Tibial nerve (tissue), 3 donors: ENCODE results near the gene TSPAN5.

Source experiments
- POLR2A ChIP-seq, 2 donors: fragments of 450-650 bp; IDR thresholded peaks; one replicate each; pipeline ENCODE4 v1.6.1; 2017; ENCODE audit warnings: antibody characterized with exemption in 2 of 2, mild to moderate bottlenecking in 2 of 2, moderate library complexity in 2 of 2
- TF ChIP-seq, protein P1 (sequence below), 5 experiments: fragments of 200-600 bp in 3 of 5; fragments of 450-650 bp in 2 of 5; sonication (generic) in 3 of 5; IDR thresholded peaks; one replicate each; pipeline ENCODE4 v1.5.1; 2016 to 2019; ENCODE audit warnings: antibody characterized with exemption in 5 of 5, mild to moderate bottlenecking in 3 of 5, moderate library complexity in 2 of 5

DNA sequence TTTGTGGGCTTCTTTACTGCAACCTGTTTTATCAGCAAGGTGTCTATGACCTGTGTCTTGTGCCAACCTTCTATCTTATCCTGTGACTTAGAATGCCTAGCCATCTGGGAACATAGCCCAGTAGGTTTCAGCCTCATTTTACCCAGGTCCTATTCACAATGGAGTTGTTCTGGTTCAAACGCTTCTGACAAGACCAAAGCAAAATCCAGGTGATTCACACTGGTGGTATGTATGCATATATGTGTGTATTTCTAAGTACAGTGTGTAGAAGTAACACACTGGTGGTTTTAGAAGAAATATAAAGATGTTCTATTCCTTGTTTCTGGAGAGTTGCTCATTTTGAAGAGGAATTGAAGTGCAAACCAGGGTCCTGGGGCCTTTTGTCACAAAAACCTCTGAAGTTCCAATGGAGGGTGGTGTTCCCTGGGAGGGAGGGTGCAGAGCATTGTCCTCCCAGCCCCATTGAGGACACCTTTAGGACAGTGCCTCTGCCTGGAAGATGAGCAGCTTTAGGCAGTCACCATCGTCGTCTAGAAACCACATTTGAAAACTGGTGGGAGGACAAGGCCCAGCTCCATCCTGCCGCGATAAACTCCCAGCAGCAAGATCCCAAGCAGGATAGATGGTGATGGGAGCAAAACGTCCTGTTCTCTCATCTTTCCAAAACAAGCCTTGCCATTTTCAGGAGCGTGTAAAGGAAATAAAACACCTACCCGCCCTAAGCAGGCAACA, 191.4 kb downstream of the TSPAN5 start:
- TF ChIP-seq, protein P1, sequence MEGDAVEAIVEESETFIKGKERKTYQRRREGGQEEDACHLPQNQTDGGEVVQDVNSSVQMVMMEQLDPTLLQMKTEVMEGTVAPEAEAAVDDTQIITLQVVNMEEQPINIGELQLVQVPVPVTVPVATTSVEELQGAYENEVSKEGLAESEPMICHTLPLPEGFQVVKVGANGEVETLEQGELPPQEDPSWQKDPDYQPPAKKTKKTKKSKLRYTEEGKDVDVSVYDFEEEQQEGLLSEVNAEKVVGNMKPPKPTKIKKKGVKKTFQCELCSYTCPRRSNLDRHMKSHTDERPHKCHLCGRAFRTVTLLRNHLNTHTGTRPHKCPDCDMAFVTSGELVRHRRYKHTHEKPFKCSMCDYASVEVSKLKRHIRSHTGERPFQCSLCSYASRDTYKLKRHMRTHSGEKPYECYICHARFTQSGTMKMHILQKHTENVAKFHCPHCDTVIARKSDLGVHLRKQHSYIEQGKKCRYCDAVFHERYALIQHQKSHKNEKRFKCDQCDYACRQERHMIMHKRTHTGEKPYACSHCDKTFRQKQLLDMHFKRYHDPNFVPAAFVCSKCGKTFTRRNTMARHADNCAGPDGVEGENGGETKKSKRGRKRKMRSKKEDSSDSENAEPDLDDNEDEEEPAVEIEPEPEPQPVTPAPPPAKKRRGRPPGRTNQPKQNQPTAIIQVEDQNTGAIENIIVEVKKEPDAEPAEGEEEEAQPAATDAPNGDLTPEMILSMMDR (IDR thresholded peaks at IDR 0.05) = no peak
- TF ChIP-seq POLR2A (IDR thresholded peaks at IDR 0.05) = no peak
